HG02588 (cell line): ENCODE data around the gene LY86.

Experiments
- ATAC-seq: cut with Tn5 transposase; IDR thresholded peaks from one replicate; pipeline ENCODE4 v1.9.1; 2021; ENCODE audit warnings: mild to moderate bottlenecking, moderate library complexity; ENCODE audit not compliant: unreplicated experiment

The LY86 gene

GRCh38 chr6:6699741-6700367 is 111.3 kb downstream of the LY86 start:
- ATAC-seq, result no peak

- no peak for ATAC-seq
Measured at GRCh38 chr6:6700407-6701270, 112.1 kb downstream of the LY86 start.

GRCh38 chr6:6701864-6702263 is 113.3 kb downstream of the LY86 start:
- no peak for ATAC-seq

GRCh38 chr6:6703699-6704098 is 115.2 kb downstream of the LY86 start:
- no peak for ATAC-seq
